Hepatocyte (in vitro differentiated cells): ENCODE results near the gene SLC25A21. TPM values are rescaled to one million over a fixed set of nuclear protein-coding genes. Genes with fewer than 3 reads are reported as not detected.
"Not testable (repeated sequence)": the region's sequence is repeated elsewhere in the genome, so short reads cannot be mapped to it uniquely, and the experiment has no call there.

Experiments used
- DNase-seq: peaks from one replicate; pipeline ENCODE4 v3.0.0-alpha.2; 2016; ENCODE audit warnings: low spot score
- H2AFZ ChIP-seq: fragments of 200-600 bp; sonication (generic); 2 replicates; pipeline ENCODE4 v1.6.0; 2016; ENCODE audit warnings: antibody characterized with exemption, mild to moderate bottlenecking
- H3K27ac ChIP-seq: fragments of 200-600 bp; sonication (generic); 2 replicates; pipeline ENCODE4 v1.5.1; 2016; ENCODE audit warnings: mild to moderate bottlenecking
- H3K27me3 ChIP-seq: fragments of 200-600 bp; sonication (generic); 2 replicates; pipeline ENCODE4 v1.6.1; 2016
- H3K36me3 ChIP-seq: fragments of 200-600 bp; sonication (generic); replicated peaks from 2 replicates; pipeline ENCODE4 v1.5.1; 2016; ENCODE audit warnings: low read depth; ENCODE audit not compliant: insufficient read depth
- H3K4me1 ChIP-seq: fragments of 200-600 bp; sonication (generic); 2 replicates; pipeline ENCODE4 v1.5.1; 2016; ENCODE audit warnings: mild to moderate bottlenecking, moderate library complexity; ENCODE audit not compliant: insufficient read depth
- H3K4me2 ChIP-seq: fragments of 200-600 bp; sonication (generic); 2 replicates; pipeline ENCODE4 v1.6.0; 2016
- H3K4me3 ChIP-seq: fragments of 200-600 bp; sonication (generic); 2 replicates; pipeline ENCODE4 v1.5.1; 2016; ENCODE audit warnings: mild to moderate bottlenecking
- H3K79me2 ChIP-seq: fragments of 200-600 bp; sonication (generic); 2 replicates; pipeline ENCODE4 v1.6.0; 2017; ENCODE audit warnings: mild to moderate bottlenecking
- H3K9me2 ChIP-seq: fragments of 200-600 bp; sonication (generic); replicated peaks from 2 replicates; pipeline ENCODE4 v1.6.0; 2017; ENCODE audit warnings: mild to moderate bottlenecking; ENCODE audit not compliant: insufficient read depth
- H3K9me3 ChIP-seq: fragments of 200-600 bp; sonication (generic); 2 replicates; pipeline ENCODE4 v1.5.1; 2016; ENCODE audit warnings: low read depth, mild to moderate bottlenecking
- H4K20me1 ChIP-seq: fragments of 200-600 bp; sonication (generic); 2 replicates; pipeline ENCODE4 v1.6.0; 2016; ENCODE audit warnings: mild to moderate bottlenecking; ENCODE audit not compliant: insufficient read depth, poor library complexity, severe bottlenecking
- CTCF ChIP-seq: fragments of 200-600 bp; sonication (generic); IDR thresholded peaks from 2 replicates; pipeline ENCODE4 v1.5.1; 2016; ENCODE audit warnings: antibody characterized with exemption, mild to moderate bottlenecking; ENCODE audit not compliant: poor library complexity
- EZH2 ChIP-seq: fragments of 200-600 bp; sonication (generic); IDR thresholded peaks from 2 replicates; pipeline ENCODE4 v1.6.1; 2016; ENCODE audit warnings: antibody characterized with exemption, mild to moderate bottlenecking, borderline replicate concordance
- EZH2phosphoT487 ChIP-seq: fragments of 200-600 bp; sonication (generic); IDR thresholded peaks from one replicate; pipeline ENCODE4 v1.6.1; 2018; ENCODE audit warnings: antibody characterized with exemption, mild to moderate bottlenecking, low read depth, moderate library complexity; ENCODE audit not compliant: unreplicated experiment, severe bottlenecking
- WGBS: methylation state at CpG from one replicate; pipeline ENCODE4 v1.1.6; 2016; ENCODE audit warnings: low lambda C conversion rate; ENCODE audit errors: missing lambda C conversion rate; 5-methylcytosine and 5-hydroxymethylcytosine counted together
- polyA plus RNA-seq: library from polyadenylated mRNA; unstranded; fragments of >200 nt; fragmentation: Nextera tagmentation; extraction: Ambion mirVana; gene quantifications from 2 replicates; pipeline ENCODE4 v1.2.1, GENCODE V29; 2016
- total RNA-seq: library from RNA; depleted of rRNA; stranded (reverse); fragments of >200 nt; gene quantifications from 2 replicates; pipeline ENCODE4 v1.2.3, GENCODE V29; 2014

SLC25A21 gene
- total and polyA plus RNA-seq, 2 experiments from 2014 or later, result 1.4 to 1.6 TPM

- no peaks in the 10 kb centered on the region for H3K9me3 ChIP-seq
- 25% methylated on average over 1 of the region's 1 CpG for WGBS
- no peaks in the 10 kb centered on the region for H3K27me3 ChIP-seq
- H3K27ac ChIP-seq, result no peak overlapping the region
- H3K36me3 ChIP-seq, result no peaks in the 10 kb centered on the region
- no peaks in the 10 kb centered on the region for H3K79me2 ChIP-seq
- no peak for TF ChIP-seq EZH2
- no peak for TF ChIP-seq EZH2phosphoT487
- no peak for TF ChIP-seq CTCF
- no peak overlapping the region for H3K4me2 ChIP-seq
- H3K4me3 ChIP-seq, result no peak overlapping the region
- H4K20me1 ChIP-seq, result no peaks in the 10 kb centered on the region
- no peaks in the 10 kb centered on the region for H3K4me1 ChIP-seq
- no peaks in the 10 kb centered on the region for H3K9me2 ChIP-seq
- DNase-seq, result no peak
- no peak overlapping the region for H2AFZ ChIP-seq
Observed at GRCh38 chr14:36701132-36701531, 471.3 kb downstream of the SLC25A21 start.

- Histone ChIP-seq H3K36me3 (no peaks in the 10 kb centered on the region), H3K9me2 (no peaks in the 10 kb centered on the region), H3K4me3 (no peak overlapping the region), H3K4me2 (no peak overlapping the region), H3K27me3 (no peaks in the 10 kb centered on the region), H4K20me1 (no peaks in the 10 kb centered on the region), H2AFZ (no peak overlapping the region), H3K27ac (no peak overlapping the region), H3K79me2 (no peaks in the 10 kb centered on the region), H3K4me1 (no peaks in the 10 kb centered on the region), H3K9me3 (no peaks in the 10 kb centered on the region)
- TF ChIP-seq EZH2phosphoT487, result no peak
- TF ChIP-seq CTCF, result no peak
- no peak for TF ChIP-seq EZH2
- WGBS, result 95% methylated on average over 1 of the region's 1 CpG
- DNase-seq, result no peak
Observed at GRCh38 chr14:36700651-36701050, 471.8 kb downstream of the SLC25A21 start.

- not testable (repeated sequence) for H3K9me2 ChIP-seq, DNase-seq, H4K20me1 ChIP-seq, H3K4me3 ChIP-seq, H3K4me2 ChIP-seq, H2AFZ ChIP-seq, H3K27me3 ChIP-seq, H3K36me3 ChIP-seq, H3K4me1 ChIP-seq, H3K79me2 ChIP-seq, H3K27ac ChIP-seq, H3K9me3 ChIP-seq
- whole genome bisulfite sequencing, result 66% methylated on average over 7 of the region's 7 CpGs
Observed at GRCh38 chr14:36699420-36699819, 473.0 kb downstream of the SLC25A21 start.

GRCh38 chr14:36690311-36691040, 481.9 kb downstream of the SLC25A21 start:
- Histone ChIP-seq H3K79me2 (no peaks in the 10 kb centered on the region), H3K4me1 (no peaks in the 10 kb centered on the region), H4K20me1 (no peaks in the 10 kb centered on the region), H2AFZ (no peak overlapping the region), H3K4me3 (no peak overlapping the region), H3K27me3 (no peaks in the 10 kb centered on the region), H3K27ac (no peak overlapping the region), H3K36me3 (no peaks in the 10 kb centered on the region), H3K9me2 (no peaks in the 10 kb centered on the region), H3K4me2 (no peak overlapping the region), H3K9me3 (no peaks in the 10 kb centered on the region)
- WGBS, result 33% methylated on average over 1 of the region's 1 CpG
- TF ChIP-seq EZH2phosphoT487 (no peak), EZH2 (no peak), CTCF (no peak)
- no peak for DNase-seq
